GM15510 (cell line): Measurements from ENCODE around the gene ZMYND15.
A peak's percentile ranks its signal among the peaks of the same experiment; 100 is the strongest.

Source experiments
- POLR2A ChIP-seq: IDR thresholded peaks from 3 replicates; pipeline ENCODE4 v1.6.1; 2011; ENCODE audit warnings: borderline replicate concordance; ENCODE audit not compliant: insufficient read length; ENCODE audit errors: extremely low read depth

The ZMYND15 gene, protein sequence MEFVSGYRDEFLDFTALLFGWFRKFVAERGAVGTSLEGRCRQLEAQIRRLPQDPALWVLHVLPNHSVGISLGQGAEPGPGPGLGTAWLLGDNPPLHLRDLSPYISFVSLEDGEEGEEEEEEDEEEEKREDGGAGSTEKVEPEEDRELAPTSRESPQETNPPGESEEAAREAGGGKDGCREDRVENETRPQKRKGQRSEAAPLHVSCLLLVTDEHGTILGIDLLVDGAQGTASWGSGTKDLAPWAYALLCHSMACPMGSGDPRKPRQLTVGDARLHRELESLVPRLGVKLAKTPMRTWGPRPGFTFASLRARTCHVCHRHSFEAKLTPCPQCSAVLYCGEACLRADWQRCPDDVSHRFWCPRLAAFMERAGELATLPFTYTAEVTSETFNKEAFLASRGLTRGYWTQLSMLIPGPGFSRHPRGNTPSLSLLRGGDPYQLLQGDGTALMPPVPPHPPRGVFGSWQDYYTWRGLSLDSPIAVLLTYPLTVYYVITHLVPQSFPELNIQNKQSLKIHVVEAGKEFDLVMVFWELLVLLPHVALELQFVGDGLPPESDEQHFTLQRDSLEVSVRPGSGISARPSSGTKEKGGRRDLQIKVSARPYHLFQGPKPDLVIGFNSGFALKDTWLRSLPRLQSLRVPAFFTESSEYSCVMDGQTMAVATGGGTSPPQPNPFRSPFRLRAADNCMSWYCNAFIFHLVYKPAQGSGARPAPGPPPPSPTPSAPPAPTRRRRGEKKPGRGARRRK

DNA sequence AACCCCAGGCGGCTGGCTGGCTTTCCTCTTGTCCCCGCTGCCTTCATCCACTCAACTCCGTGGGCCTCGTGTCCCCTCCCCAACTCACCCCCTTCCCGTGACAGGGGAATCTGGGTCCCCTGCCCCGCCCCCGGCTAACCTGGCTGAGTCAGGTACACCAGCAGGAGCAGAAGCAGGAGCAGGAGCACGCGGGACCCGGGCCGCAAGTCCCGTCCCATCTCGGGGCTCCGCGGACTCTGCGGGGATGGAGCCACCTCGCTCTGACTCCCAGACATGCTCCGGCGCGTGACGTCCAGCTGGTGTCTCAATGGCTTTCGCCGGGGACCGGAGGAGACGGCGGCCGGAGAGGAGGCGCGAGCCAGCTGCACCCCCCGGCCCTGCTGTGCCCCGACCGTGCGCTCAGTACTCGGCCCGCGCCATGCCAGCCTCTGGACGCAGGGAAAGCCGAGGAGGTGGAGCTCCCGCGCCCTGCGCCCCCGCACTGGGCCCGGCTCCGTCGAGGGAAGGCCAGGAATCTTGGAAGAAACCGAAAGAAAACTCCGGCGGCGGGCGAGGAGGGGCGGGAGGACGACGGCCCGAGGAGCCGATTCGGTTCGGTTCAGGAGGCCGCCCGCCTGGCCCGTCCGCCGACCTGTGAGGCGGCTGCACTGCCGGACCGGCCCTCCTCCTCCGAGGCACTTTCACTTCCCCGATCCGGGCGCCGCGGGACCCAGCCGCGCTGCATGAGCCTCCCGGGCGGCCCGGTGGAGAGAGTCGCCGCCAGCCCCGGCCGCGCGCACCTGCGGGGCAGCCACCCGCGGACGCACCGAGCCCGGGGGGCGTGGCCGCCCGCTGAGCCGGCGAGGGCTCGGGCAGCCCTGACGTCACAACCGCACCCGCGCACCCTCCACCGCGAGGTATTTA lies at the start of gene ZMYND15, which contains the start of gene CXCL16:
Gene ZMYND15 (plus strand): TSS at position 712 of the 903 bp plus-strand sequence. CDS start 716 bp downstream, outside the sequence.
Gene CXCL16 (minus strand): TSS at position 807 of the 903 bp plus-strand sequence. CDS start 589 bp downstream, at position 218.
- TF ChIP-seq POLR2A, result no peak

- no peak for TF ChIP-seq POLR2A
These were observed 48.9 kb upstream of the ZMYND15 start for GRCh38 chr17:4690745-4691144.

DNA sequence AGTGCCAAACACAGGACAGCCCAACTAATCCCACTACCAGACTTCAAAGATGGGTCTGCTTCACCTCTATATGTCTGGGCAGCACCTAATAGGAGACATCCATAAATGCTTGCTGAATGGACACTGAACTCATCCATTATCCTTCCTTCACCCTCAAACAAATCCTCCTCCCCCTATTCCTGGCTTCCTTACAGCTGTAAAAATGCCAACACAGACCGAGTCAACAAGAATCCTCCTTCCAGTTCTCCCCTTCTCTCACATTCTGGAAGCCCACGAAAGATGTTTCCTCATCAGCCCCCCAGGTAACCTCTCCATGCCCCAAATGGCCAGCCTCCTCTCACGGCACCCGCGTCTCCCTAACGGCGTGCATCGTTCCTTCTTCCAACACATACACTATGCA lies 47.9 kb upstream of the ZMYND15 start:
- no peak for TF ChIP-seq POLR2A

GRCh38 chr17:4693416-4693815 lies 46.2 kb upstream of the ZMYND15 start:
- TF ChIP-seq POLR2A, result no peak

DNA sequence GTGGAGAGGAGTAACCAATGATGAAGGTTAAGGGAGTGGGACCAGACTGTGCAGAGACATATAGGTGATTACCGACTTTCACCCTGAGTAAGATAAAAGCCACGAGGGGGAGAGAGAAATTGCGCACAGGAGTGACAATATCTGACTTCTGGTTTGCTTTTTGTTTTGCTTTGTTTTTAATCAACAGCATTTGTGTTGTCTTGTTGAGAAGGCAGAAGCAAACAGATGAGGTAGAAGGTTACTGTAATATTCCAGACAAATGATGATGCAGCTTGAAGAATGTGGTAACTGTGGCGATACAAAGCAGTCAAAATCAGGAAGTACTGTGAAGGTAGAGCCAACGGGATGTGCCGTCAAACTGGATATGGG lies 43.2 kb upstream of the ZMYND15 start:
- TF ChIP-seq POLR2A, result no peak

DNA sequence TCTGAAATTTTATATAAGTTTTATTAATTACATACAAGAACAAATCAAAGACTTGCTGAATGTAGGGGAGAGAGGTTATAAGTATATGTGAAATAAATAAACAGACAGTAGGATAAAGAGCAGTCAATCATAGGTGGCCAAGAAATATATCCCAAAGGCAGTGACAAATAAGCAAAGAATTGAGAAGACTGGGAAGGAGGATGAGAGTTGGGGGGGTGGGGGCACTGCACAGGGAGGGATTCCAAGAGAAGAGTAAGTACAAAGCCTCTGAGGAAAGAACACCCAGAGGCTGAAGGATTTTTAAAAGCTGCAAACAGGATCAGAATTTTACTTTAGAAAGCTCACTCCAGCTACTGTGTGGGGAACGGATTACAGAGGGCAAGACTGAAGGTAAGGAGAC lies 38.5 kb upstream of the ZMYND15 start:
- no peak for TF ChIP-seq POLR2A

- no peak for TF ChIP-seq POLR2A
These were observed 36.3 kb upstream of the ZMYND15 start for GRCh38 chr17:4703330-4703691.

DNA sequence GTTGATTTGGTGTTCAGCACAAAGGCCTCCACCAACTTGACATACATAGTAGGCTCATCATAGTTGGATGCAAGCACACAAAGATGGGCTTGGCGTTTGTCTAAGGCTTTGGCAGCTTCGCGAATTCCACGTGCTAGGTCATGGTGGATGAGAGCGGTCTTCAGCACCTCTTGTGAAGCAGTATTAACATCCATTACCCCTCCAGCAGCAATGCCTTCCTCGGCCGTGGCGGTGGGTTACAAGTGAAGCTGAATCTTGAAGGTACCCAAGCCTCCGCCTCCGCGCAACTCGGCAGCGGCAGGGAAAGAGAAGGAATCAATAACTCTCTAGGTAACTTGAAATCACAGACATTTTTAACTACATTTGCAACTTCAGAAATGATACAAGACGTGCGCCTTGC lies 34.6 kb upstream of the ZMYND15 start:
- TF ChIP-seq POLR2A, result no peak

- TF ChIP-seq POLR2A, result no peak
These were observed 33.5 kb upstream of the ZMYND15 start for GRCh38 chr17:4706121-4706520.

- no peak for TF ChIP-seq POLR2A
These were observed 31.2 kb upstream of the ZMYND15 start for GRCh38 chr17:4708436-4708835.

DNA sequence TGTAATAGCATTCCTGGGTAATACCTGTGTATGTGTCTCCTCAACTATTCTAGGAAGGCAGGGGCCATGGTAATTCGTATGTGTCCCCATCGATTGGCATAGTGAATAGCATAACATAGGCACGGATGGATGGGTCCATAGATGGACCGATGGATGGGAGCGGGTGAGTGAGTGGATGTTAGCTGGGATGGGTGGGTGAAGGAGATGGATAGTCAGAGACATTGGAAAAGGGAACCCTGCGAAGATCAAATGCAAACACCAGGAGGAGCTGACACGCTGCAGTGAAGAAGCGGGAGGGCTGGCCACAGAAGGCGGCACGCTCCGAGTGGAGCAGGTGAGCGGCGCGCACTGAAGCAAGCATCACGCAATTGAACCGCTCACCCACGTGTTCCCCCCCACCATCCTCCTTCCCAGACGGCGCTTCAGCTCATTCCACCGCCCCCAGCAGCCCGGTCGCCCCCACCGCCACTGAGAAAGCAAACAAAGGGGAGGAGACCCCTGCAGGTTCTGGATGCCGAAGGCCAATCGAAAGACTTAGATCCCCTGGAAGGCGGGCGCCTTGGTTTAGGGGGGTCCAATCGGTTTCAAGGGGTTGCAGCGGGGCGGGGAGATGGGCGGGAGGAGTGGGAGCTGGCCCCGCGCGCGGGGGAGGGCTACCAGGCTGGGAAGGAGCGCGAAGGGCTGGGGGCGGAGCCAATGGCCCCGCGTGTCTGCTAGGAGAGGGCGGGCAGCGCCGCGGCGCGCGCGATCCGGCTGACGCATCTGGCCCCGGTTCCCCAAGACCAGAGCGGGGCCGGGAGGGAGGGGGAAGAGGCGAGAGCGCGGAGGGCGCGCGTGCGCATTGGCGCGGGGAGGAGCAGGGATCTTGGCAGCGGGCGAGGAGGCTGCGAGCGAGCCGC lies 29.6 kb upstream of the ZMYND15 start, which contains the start of gene ARRB2:
Gene ARRB2 (plus strand): TSS at position 839 of the 899 bp plus-strand sequence. CDS start 90 bp downstream, outside the sequence.
- peak; percentile 55 for TF ChIP-seq POLR2A

- TF ChIP-seq POLR2A, result peak; percentile 6
These were observed 28.7 kb upstream of the ZMYND15 start for GRCh38 chr17:4710693-4711634.
